Activated CD8-positive, alpha-beta T cell treated with anti-CD3 and anti-CD28 coated beads for 36 hours (primary cell): ENCODE data around the gene RAB6A. TPM values are rescaled to one million over a fixed set of nuclear protein-coding genes. Genes with fewer than 3 reads are reported as not detected.

ENCODE experiments used
- ATAC-seq: fragments of 200-7000 bp; cut with Tn5 transposase; one replicate; pipeline ENCODE4 v1.10.0; 2021; ENCODE audit warnings: mild to moderate bottlenecking, moderate library complexity
- CTCF ChIA-PET: fragments of 350-600 bp; sonication (Branson Sonifier 250); formaldehyde crosslinking; loops from one replicate; lab custom pipeline; 2021; ENCODE audit warnings: antibody characterized with exemption; lab: Charles Lee
- POLR2A ChIA-PET: fragments of 350-600 bp; sonication (Branson Sonifier 250); formaldehyde crosslinking; loops from one replicate; lab custom pipeline; 2021; ENCODE audit warnings: antibody characterized with exemption; lab: Charles Lee
- DNase-seq: peaks from one replicate; pipeline ENCODE4 v3.0.0-alpha.2; 2020
- H3K27ac Mint-ChIP-seq: one replicate; pipeline ENCODE4 v1.8.0; 2021; ENCODE audit warnings: mild to moderate bottlenecking, mixed read lengths
- H3K27me3 Mint-ChIP-seq: one replicate; pipeline ENCODE4 v1.8.0; 2021; ENCODE audit warnings: mixed read lengths
- H3K36me3 Mint-ChIP-seq: one replicate; pipeline ENCODE4 v1.8.0; 2021; ENCODE audit warnings: low read depth, mixed read lengths
- H3K4me1 Mint-ChIP-seq: one replicate; pipeline ENCODE4 v1.8.0; 2021; ENCODE audit warnings: low read depth, mixed read lengths
- H3K4me3 Mint-ChIP-seq: one replicate; pipeline ENCODE4 v1.8.0; 2021; ENCODE audit warnings: mild to moderate bottlenecking, moderate library complexity, mixed read lengths
- H3K9me3 Mint-ChIP-seq: one replicate; pipeline ENCODE4 v1.8.0; 2021; ENCODE audit warnings: mixed read lengths
- intact Hi-C: fragments of 100-400 bp; cut with micrococcal nuclease; formaldehyde crosslinking; loops from one replicate; pipeline ENCODE4 v1.10.0; 2022
- total RNA-seq, 2 experiments: library from RNA; stranded (reverse); gene quantifications; one replicate each; pipeline ENCODE4 v1.2.3, GENCODE V29; 2021
- TF ChIP-seq, protein P1 (sequence below): fragments of 200-600 bp; IDR thresholded peaks from one replicate; pipeline ENCODE4 v1.8.0; 2022; ENCODE audit warnings: antibody characterized with exemption, mild to moderate bottlenecking

RAB6A gene
- total RNA-seq, 2 experiments from 2014 or later, result 75.3 to 77.6 TPM

DNA sequence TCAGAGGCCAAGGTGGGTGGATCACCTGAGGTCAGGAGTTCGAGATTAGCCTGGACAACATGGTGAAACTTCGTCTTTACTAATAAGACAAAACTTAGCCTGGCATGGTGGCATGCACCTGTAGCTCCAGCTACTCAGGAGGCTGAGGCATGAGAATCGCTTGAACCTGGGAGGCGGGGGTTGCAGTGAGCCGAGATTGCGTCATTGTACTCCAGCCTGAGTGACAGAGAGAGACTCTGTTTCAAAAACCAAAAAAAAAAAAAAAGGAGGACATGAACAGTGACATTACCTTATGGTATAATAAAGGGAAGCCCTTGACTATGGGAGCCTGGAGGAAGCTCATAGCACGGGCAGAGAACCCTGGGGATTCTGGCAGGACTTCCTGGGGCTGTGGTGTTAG lies 131.0 kb downstream of the RAB6A start:
- ATAC-seq (no peak), DNase-seq (no peak)
- Mint-ChIP-seq H3K27ac (no peak overlapping the region), H3K9me3 (peaks cover 4% of the 10 kb centered on the region), H3K27me3 (no peaks in the 10 kb centered on the region), H3K4me3 (no peak overlapping the region), H3K36me3 (no peaks in the 10 kb centered on the region), H3K4me1 (peaks cover 6% of the 10 kb centered on the region)
- POLR2A ChIA-PET, result no interaction called here
- TF ChIP-seq, protein P1, sequence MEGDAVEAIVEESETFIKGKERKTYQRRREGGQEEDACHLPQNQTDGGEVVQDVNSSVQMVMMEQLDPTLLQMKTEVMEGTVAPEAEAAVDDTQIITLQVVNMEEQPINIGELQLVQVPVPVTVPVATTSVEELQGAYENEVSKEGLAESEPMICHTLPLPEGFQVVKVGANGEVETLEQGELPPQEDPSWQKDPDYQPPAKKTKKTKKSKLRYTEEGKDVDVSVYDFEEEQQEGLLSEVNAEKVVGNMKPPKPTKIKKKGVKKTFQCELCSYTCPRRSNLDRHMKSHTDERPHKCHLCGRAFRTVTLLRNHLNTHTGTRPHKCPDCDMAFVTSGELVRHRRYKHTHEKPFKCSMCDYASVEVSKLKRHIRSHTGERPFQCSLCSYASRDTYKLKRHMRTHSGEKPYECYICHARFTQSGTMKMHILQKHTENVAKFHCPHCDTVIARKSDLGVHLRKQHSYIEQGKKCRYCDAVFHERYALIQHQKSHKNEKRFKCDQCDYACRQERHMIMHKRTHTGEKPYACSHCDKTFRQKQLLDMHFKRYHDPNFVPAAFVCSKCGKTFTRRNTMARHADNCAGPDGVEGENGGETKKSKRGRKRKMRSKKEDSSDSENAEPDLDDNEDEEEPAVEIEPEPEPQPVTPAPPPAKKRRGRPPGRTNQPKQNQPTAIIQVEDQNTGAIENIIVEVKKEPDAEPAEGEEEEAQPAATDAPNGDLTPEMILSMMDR, result no peak
- intact Hi-C loops, result no loop called here
- CTCF ChIA-PET, result interaction anchor here (0.8 to 2.0 kb wide), 3 partner anchors 31 to 279 kb away, joined by 3 to 12 read pairs (median 3); no protein-coding TSS in a partner anchor

DNA sequence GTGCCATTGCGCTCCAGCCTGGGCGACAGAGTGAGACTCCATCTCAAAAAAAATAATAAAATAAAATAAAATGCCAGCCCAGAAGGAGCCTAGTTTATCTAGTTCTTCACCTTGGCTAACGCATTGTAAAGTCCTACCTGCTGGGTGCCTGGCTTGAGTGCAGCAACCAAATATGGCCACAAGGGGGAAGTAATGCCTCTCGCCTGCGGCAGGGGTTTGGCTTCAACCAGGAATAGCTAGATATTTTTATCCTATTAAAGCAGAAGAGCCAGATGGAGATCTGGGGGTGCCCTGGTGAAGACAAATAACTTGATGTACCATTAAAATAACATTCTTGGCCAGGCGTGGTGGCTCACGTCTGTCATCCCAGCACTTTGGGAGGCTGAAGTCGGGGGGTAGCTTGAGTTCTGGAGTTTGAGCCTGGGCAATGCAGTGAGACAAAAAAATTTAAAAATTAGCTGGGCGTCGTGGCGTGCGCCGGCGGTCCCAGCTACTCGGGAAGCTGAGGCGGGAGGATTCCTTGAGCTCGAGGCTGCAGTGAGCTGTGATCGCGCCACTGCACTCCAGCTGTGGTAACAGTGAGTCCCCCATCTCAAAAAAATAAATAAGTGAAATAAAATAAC lies 135.1 kb downstream of the RAB6A start:
- Mint-ChIP-seq H3K9me3 (no peaks in the 10 kb centered on the region), H3K27ac (no peak overlapping the region), H3K27me3 (peaks cover 8% of the 10 kb centered on the region), H3K36me3 (no peaks in the 10 kb centered on the region), H3K4me1 (no peaks in the 10 kb centered on the region), H3K4me3 (no peak overlapping the region)
- ATAC-seq (peak; percentile 94), DNase-seq (peak; percentile 78)
- TF ChIP-seq, protein P1, result peak; percentile 91
- POLR2A ChIA-PET, result interaction anchor here (0.6 to 2.9 kb wide), 4 partner anchors 22 to 394 kb away, joined by 3 to 14 read pairs (median 3); no protein-coding TSS in a partner anchor
- CTCF ChIA-PET, result interaction anchor here (0.7 to 5.3 kb wide), 73 partner anchors 9 to 630 kb away, joined by 3 to 198 read pairs (median 4); partner anchors contain the start of genes FAM168A and PLEKHB1
- intact Hi-C loops, result loop anchor here (2.0 kb wide), 1 partner anchor 35 kb away; no protein-coding TSS in a partner anchor

Other genes starting within 250 kb of the RAB6A start
- gene FAM168A, start 163.0 kb downstream of the RAB6A start, total RNA-seq, result 10 to 100 TPM; 13.0 to 14.2 TPM
- gene PLEKHB1, start 114.5 kb downstream of the RAB6A start, total RNA-seq, result 10 to 100 TPM in 1 of 2 experiments, 1 to 10 TPM in 1; 8.6 to 11.8 TPM
- gene MRPL48, start 26.8 kb upstream of the RAB6A start, total RNA-seq, result 10 to 100 TPM; 41.3 to 44.9 TPM
- gene COA4, start 115.8 kb upstream of the RAB6A start, total RNA-seq, result 100 to 1,000 TPM; 106 to 116 TPM
- gene PAAF1, start 115.9 kb upstream of the RAB6A start, total RNA-seq, result 10 to 100 TPM; 32.5 to 34.9 TPM
- gene DNAJB13, start 190.0 kb upstream of the RAB6A start, total RNA-seq, result under 1 TPM in 1 of 2 experiments, not detected in 1; 0.18 TPM
- gene UCP2, start 221.8 kb upstream of the RAB6A start, total RNA-seq, result 100 to 1,000 TPM; 244 to 252 TPM
- gene UCP3, start 248.0 kb upstream of the RAB6A start, total RNA-seq, result 1 to 10 TPM; 1.5 to 2.2 TPM